K562 (cell line): ENCODE measurements around the gene OLIG2. TPM values are rescaled to one million over a fixed set of nuclear protein-coding genes. Genes with fewer than 3 reads are reported as not detected.

Experiments
- ARID2 ChIP-seq: fragments of 450-650 bp; IDR thresholded peaks from 2 replicates; pipeline ENCODE4 v1.6.1; 2017; ENCODE audit warnings: antibody characterized with exemption, mild to moderate bottlenecking
- BDP1 ChIP-seq: IDR thresholded peaks from 3 replicates; pipeline ENCODE4 v1.6.1; 2011; ENCODE audit not compliant: insufficient read length, insufficient read depth
- COPS2 ChIP-seq: fragments of 450-650 bp; conservative IDR thresholded peaks from 2 replicates; pipeline ENCODE4 v1.6.1; 2016; ENCODE audit warnings: mild to moderate bottlenecking, moderate library complexity
- FOSL1 ChIP-seq: fragments of 200-800 bp; sonication (Bioruptor generic); conservative IDR thresholded peaks from 2 replicates; pipeline ENCODE4 v1.6.1; 2016; ENCODE audit warnings: missing genetic modification characterization, missing compliant biosample characterization
- NR2C2 ChIP-seq, 2 experiments: fragments of 200-800 bp in 1 of 2; sonication (Bioruptor generic) in 1 of 2; sonication (generic) in 1 of 2; formaldehyde crosslinking in 1 of 2; IDR thresholded peaks; 2 replicates each; pipeline versions ENCODE4 v1.6.1 to v1.8.0; 2016 to 2022; ENCODE audit warnings: mild to moderate bottlenecking in 1 of 2, missing compliant biosample characterization in 1 of 2, missing genetic modification characterization in 1 of 2, missing genetic modification reagents in 1 of 2
- PHF20 ChIP-seq: fragments of 450-650 bp; IDR thresholded peaks from 2 replicates; pipeline ENCODE4 v1.6.1; 2018; ENCODE audit not compliant: partially characterized antibody
- SMC3 ChIP-seq: conservative IDR thresholded peaks from 2 replicates; pipeline ENCODE4 v1.6.1; 2011; ENCODE audit warnings: low read depth, low read length, improper control_type of control experiment; ENCODE audit not compliant: insufficient read depth
- SP1 ChIP-seq: sonication (generic); formaldehyde crosslinking; IDR thresholded peaks from 2 replicates; pipeline ENCODE4 v1.8.1; 2022; ENCODE audit warnings: mild to moderate bottlenecking, missing genetic modification reagents
- SPI1 ChIP-seq: IDR thresholded peaks from 2 replicates; pipeline ENCODE4 v1.6.1; 2011; ENCODE audit warnings: low read depth, low read length, control low read depth, borderline replicate concordance
- SUPT5H ChIP-seq: fragments of 450-650 bp; IDR thresholded peaks from 2 replicates; pipeline ENCODE4 v1.6.1; 2016
- ZKSCAN8 ChIP-seq: fragments of 200-800 bp; sonication (Bioruptor generic); IDR thresholded peaks from 2 replicates; pipeline ENCODE4 v1.6.1; 2016; ENCODE audit warnings: missing genetic modification characterization, missing compliant biosample characterization
- ZNF146 ChIP-seq: IDR thresholded peaks from one replicate; pipeline ENCODE4 v1.6.1; 2018; ENCODE audit warnings: missing compliant biosample characterization; ENCODE audit not compliant: unreplicated experiment
- ZNF668 ChIP-seq: fragments of 250-450 bp; sonication (Bioruptor Pico); IDR thresholded peaks from 2 replicates; pipeline ENCODE4 v1.8.0; 2022; ENCODE audit warnings: mild to moderate bottlenecking, inconsistent platforms
- polyA plus RNA-seq, 8 experiments: library from polyadenylated mRNA; depleted of rRNA in 4 of 8; stranded (reverse) in 5 of 8; unstranded in 3 of 8; fragments of >200 nt; fragmentation: Nextera tagmentation in 2 of 8; fragmentation: Illumina TruSeq in 1 of 8; extraction: Ambion mirVana in 2 of 8; extraction: Trizol in 1 of 8; gene quantifications; 2 replicates each; pipeline versions ENCODE4 v1.2.1 to v1.2.3, GENCODE V29; 2011 to 2014; ENCODE audit warnings: inconsistent platforms in 1 of 8, missing spikeins in 1 of 8
- total RNA-seq, 7 experiments: library from RNA; depleted of rRNA in 6 of 7; stranded (reverse); fragments of >200 nt in 6 of 7; fragmentation: Illumina TruSeq in 2 of 7; extraction: Trizol in 2 of 7; gene quantifications; 2 replicates each; pipeline versions ENCODE4 v1.2.1 to v1.2.3, GENCODE V29; 2011 to 2021; ENCODE audit warnings: low replicate concordance in 1 of 7
- TF ChIP-seq, protein P1 (sequence below): sonication (generic); formaldehyde crosslinking; IDR thresholded peaks from 2 replicates; pipeline ENCODE4 v1.8.0; 2022; ENCODE audit warnings: mild to moderate bottlenecking, missing genetic modification reagents
- TF ChIP-seq, protein P2 (sequence below), 3 experiments: IDR thresholded peaks in 2 of 3; conservative IDR thresholded peaks in 1 of 3; 2 replicates each; pipeline ENCODE4 v1.5.1; 2011 to 2012; ENCODE audit warnings: low read length in 3 of 3, mild to moderate bottlenecking in 3 of 3, control low read depth in 2 of 3, improper control_type of control experiment in 1 of 3, inconsistent platforms in 1 of 3, low read depth in 1 of 3, mixed read lengths in 1 of 3, moderate library complexity in 1 of 3; ENCODE audit not compliant: insufficient read depth in 2 of 3

Gene OLIG2
- total and polyA plus RNA-seq, 9 of the 15 experiments (the other 6 are each of a cell fraction or from before 2014, with no cell fraction given) = not detected

DNA sequence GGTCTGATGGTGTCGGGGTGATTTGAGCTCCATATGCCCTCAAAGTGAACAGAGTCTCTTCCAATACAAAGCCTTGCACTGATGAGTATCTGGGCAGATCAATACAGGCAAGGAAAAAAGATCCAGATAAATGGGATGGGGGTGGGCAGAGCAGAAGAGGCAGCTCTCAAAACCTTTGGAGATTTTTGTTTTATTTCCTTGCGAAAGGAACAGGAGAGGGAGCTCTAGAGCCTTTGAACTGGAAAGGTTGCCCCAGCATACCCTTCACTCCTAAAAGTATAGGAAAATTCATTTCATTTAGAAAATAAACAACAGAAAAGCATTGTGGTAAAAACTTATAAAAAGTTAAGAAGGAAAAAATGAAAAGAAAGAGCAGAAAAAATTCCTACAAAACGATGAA lies 31.4 kb upstream of the OLIG2 start (continued):
- TF ChIP-seq, protein P1, sequence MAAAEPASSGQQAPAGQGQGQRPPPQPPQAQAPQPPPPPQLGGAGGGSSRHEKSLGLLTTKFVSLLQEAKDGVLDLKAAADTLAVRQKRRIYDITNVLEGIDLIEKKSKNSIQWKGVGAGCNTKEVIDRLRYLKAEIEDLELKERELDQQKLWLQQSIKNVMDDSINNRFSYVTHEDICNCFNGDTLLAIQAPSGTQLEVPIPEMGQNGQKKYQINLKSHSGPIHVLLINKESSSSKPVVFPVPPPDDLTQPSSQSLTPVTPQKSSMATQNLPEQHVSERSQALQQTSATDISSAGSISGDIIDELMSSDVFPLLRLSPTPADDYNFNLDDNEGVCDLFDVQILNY (CRISPR knock-in tag) = no peak
- TF ChIP-seq ARID2 (no peak), SP1 (no peak), ZNF146 (CRISPR knock-in tag) (no peak), PHF20 (no peak), ZKSCAN8 (CRISPR knock-in tag) (no peak), SPI1 (no peak), SUPT5H (no peak), BDP1 (no peak), NR2C2 (CRISPR knock-in tag; IDR thresholded peaks at IDR 0.05) (no peak), NR2C2 (tag; IDR thresholded peaks at IDR 0.05) (no peak), SMC3 (peak; percentile 41; the same call in 1 of the 2 replicates), ZNF668 (CRISPR knock-in tag) (no peak), FOSL1 (no peak), COPS2 (no peak)
- TF ChIP-seq, protein P2, sequence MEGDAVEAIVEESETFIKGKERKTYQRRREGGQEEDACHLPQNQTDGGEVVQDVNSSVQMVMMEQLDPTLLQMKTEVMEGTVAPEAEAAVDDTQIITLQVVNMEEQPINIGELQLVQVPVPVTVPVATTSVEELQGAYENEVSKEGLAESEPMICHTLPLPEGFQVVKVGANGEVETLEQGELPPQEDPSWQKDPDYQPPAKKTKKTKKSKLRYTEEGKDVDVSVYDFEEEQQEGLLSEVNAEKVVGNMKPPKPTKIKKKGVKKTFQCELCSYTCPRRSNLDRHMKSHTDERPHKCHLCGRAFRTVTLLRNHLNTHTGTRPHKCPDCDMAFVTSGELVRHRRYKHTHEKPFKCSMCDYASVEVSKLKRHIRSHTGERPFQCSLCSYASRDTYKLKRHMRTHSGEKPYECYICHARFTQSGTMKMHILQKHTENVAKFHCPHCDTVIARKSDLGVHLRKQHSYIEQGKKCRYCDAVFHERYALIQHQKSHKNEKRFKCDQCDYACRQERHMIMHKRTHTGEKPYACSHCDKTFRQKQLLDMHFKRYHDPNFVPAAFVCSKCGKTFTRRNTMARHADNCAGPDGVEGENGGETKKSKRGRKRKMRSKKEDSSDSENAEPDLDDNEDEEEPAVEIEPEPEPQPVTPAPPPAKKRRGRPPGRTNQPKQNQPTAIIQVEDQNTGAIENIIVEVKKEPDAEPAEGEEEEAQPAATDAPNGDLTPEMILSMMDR (IDR thresholded peaks at IDR 0.05 in 2 of 3, conservative IDR thresholded peaks at IDR 0.05 in 1 of 3; ENCODE audit: insufficient read depth in 2 of 3, low read depth in 1 of 3, low read length in 3 of 3) = peak; percentile 35 to 66 (median 40); a peak in 3 of 6 replicates
- TF ChIP-seq, all 486 proteins: peak for 5
